NCI-H748 (cell line): ENCODE results near the gene RAB24.
"Not testable (repeated sequence)": the region's sequence is repeated elsewhere in the genome, so short reads cannot be mapped to it uniquely, and the experiment has no call there.

Experiments used
- DNase-seq: peaks from one replicate; lab custom pipeline; 2025; ENCODE audit not compliant: unreplicated experiment; lab: John Stamatoyannopoulos, UW

The RAB24 gene

DNA sequence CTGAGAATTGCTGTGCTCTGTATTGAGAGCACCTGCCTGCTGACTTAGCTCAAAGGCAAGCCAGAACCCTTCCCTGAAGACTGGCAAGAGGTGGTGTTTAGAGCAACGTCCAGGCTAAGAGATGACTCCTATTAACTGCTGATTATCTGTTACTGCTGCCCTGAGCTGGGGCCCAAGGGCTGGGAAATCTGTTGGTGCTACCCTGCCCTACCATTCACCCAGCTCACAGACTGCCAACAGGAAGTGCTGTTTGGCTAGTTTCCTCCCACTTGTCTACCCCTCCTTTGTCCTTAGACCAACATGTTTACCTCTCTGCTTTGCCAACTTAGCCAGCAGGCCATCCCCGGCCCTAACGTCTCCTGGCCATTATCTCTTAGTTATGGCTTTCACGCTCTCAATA lies 6.9 kb downstream of the RAB24 start:
- DNase-seq = no peak

DNA sequence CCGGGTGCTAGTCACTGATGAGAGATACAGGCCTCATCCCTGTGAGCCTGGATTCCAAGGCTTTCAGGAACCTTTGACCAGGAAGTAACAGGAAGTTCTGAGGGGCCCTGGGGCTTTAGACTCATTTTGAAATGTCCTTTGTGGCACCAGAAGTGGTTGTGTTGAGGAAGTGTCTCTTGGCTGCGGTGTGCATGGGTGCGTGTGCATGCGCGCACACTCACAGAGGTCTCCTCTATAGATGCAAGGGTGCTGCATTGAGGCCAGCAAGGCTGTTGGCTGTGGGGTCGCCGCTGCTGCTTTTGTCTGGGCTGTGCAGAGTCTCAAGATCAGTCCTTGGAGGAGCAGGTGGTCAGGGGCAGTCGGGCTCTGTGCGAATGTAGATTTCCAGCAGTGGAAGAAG lies 7.6 kb downstream of the RAB24 start:
- no peak for DNase-seq

- DNase-seq = no peak
Measured at GRCh38 chr5:177294632-177295031, 8.9 kb downstream of the RAB24 start.

- no peak for DNase-seq
Measured at GRCh38 chr5:177293819-177294581, 9.5 kb downstream of the RAB24 start.

DNA sequence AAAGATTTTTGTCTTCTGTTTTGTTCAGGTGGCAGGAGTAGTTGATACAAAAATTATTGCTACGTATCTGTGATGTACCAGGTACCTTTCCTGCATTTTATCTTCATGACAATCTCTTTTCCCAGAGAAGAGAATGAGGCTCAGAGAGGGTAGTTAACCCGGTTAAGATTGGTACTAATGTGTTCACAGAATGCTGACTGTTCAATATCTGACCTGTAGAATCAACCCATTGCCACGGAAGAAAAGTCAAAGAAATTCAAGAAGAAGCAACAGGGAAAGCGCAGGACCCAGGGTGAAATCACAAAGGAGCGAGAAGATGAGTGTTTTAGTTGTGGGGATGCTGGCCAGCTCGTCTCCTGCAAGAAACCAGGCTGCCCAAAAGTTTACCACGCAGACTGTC lies 11.8 kb downstream of the RAB24 start:
- no peak for DNase-seq

DNA sequence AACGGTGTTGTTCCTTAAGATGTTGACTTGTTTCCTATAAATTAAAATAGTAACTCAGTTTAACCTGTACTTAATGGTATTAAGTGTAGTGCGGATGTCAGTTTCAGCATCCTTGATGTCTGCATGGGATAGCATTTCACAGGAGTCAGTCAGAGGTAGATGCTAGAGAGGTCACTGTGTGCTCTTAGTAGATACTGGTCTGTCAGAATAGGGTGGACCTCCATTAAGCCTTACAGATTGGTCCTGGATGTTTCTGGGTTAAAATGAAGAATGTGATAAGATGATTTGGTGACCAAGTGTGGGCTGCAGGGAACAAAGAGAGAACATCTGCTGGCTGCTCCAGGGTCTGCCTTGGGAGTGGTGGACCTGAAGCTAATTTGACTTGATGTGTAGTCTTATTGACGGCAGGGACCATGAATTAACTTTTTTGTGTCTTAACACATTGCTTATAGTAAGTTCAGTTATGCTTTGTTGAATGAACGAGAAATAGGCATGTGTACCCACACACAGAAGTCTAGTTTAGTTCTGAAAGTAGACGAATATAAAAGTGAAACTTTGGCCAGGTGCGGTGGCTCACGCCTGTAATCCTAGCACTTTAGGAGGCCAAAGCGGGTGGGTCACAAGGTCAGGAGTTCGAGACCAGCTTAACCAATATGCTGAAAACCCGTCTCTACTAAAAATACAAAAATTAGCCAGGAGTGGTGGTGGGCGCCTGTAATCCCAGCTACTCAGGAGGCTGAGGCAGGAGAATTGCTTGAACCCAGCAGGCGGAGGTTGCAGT lies 12.5 kb downstream of the RAB24 start:
- DNase-seq = no peak

GRCh38 chr5:177288191-177288590 lies 15.3 kb downstream of the RAB24 start:
- DNase-seq = no peak

- no peak for DNase-seq
Measured at GRCh38 chr5:177276886-177277285, 26.6 kb downstream of the RAB24 start.

GRCh38 chr5:177275883-177276282 lies 27.6 kb downstream of the RAB24 start:
- no peak for DNase-seq

DNA sequence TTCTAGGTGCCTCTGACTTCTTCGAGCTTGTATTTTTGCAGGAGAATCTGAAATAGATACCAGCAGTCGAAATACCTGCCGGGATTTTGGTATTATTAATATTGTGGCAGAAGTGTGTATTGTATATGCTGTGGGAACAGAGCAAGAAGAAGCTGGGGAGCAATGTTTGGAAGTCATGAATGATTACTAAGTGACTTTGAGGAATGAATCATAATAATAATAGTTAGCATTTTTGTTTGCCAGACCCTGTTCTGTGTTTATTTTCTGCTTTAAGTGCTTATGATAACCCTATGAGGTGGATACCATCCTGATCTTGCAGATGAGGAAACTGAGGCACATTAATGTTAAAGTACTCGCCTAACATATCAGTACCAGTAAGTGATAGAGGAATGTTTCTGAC lies 32.4 kb downstream of the RAB24 start:
- no peak for DNase-seq

DNA sequence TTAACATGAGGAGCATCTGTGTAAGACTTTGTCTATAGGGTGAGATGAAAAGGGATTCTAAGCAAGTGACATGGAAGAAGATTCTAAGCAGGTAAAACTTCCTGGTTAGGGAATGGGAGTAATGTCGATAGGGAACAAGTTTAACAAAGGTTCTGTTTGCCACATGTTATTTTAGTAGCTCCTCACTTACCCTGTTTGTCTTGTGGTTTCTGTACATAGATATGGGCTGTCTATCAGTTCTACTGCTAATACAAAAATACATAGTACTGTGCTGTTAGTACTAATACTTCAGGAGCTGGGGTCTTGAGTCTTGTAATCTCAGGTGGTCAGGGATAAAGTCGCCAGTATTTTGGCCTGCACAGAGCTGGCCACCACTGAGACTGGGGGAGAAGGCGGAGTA lies 32.9 kb downstream of the RAB24 start:
- no peak for DNase-seq

DNA sequence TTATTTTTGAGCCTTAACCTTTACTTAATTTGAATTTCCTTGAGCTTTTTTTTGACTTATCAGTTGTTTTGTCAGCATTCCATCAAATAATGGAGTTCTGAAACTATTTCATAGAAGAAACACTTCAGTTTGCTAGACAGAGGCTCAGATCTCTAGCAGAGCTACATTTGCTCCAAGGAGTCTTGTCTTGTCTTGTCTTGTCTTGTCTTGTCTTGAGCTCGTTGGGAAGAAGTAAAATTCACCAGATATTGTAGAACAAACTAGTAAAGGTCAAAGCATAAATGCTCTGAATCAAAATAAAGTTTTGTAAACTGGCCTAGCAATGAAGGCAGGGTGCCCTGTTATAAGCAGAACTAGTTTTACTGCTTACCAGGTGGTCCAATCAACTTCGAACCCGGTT lies 33.5 kb downstream of the RAB24 start:
- no peak for DNase-seq

DNA sequence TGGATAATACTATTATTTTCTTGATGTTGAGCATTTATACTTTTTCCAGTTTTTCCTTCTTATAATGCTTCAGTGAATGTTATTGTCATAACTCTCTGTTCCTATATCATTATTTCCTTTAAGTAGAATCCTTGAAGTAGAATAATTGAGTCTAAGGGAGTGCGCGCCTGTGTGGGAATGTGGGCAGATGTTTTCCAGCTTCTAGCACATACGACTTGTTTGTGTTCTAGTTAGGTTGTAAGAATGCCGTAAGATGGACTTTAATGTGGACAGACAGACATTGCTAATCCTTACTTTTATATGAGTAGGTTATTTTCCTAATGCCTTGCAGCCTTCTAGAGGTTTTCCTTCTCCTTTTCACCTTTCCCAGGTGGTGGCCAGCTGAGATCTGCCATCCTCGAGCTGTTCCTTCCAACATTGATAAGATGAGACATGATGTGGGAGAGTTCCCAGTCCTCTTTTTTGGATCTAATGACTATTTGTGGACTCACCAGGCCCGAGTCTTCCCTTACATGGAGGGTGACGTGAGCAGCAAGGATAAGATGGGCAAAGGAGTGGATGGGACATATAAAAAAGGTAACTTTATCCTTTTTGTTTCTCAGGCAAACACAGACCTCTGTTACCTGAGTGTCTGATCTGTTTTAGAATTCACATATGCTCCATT lies 34.2 kb downstream of the RAB24 start:
- no peak for DNase-seq

- no peak for DNase-seq
Measured at GRCh38 chr5:177265395-177265794, 38.1 kb downstream of the RAB24 start.

DNA sequence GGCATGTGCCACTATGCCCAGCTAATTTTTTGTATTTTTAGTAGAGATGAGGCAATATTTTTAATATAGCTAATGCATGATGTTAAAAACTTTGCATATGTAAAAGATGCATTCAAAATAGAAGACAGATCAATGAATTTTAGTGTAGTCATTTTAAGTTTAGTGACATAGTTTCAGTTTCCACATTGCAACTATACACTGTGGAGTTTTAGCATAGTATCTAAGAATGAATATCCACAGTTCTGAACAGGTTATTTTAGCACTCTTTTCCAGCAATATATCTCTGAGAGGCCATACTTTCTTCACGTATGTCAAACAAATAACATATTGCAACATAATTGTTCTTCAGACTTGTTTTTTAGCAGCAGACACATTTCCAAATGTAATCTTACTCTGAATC lies 39.3 kb downstream of the RAB24 start:
- no peak for DNase-seq

GRCh38 chr5:177261510-177261909 lies 42.0 kb downstream of the RAB24 start:
- DNase-seq = no peak

DNA sequence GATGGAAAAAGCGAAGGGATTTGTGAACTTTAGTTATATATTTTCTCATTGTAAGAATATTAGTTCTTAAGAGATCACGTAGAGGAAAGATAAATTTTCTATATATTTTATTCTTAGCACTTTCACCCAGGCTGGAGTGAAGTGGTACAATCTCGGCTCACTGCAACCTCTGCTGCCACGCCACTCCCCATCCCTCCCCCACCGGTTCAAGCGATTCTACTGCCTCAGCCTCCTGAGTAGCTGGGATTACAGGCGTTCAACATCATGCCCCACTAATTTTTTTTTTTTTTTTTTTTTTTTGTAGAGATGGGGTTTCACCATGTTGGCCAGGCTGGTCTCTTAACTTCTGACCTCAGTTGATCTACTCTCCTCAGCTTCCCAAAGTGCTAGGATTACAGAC lies 42.6 kb downstream of the RAB24 start:
- no peak for DNase-seq

- DNase-seq = not testable (repeated sequence)
Measured at GRCh38 chr5:177258711-177259110, 44.8 kb downstream of the RAB24 start.

DNA sequence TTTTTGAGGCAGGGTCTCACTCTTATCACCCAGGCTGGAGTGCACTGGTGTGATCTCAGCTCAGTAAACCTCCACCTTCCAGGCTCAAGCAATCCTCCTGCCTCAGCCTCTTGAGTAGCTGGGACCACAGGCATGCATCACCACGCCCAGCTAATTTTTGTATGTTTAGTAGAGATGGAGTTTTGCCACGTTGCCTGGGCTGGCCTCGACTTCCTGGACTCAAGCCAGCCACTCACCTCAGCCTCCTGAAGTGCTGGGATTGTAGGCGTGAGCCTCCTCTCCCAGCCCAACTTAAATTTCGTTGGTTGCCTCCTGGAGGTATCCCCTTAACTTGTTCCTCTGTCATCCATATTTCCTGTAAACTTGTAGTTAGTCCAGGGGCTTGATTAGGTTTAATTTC lies 47.2 kb downstream of the RAB24 start:
- DNase-seq = peak; percentile 3

DNA sequence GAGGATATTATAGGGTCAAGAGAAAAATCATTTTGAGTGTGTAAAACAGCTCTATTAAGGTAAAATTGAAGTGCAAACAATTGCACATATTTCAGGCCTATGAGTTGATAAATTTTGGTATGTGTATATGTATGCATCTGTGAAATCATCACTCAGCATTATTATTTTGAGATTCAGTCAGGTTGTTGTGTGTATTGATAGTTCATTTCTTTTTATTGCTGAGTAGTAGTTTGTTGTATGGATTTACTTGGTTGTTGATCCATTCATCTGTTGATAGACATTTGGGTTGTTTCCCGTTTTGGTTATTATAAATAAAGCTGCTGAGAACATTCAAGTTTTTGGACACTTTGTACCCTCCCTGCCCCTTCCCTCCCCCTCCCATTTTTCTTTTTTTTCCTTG lies 50.3 kb downstream of the RAB24 start:
- no peak for DNase-seq
